Measurements from ENCODE around the gene PSMD9.

DNA sequence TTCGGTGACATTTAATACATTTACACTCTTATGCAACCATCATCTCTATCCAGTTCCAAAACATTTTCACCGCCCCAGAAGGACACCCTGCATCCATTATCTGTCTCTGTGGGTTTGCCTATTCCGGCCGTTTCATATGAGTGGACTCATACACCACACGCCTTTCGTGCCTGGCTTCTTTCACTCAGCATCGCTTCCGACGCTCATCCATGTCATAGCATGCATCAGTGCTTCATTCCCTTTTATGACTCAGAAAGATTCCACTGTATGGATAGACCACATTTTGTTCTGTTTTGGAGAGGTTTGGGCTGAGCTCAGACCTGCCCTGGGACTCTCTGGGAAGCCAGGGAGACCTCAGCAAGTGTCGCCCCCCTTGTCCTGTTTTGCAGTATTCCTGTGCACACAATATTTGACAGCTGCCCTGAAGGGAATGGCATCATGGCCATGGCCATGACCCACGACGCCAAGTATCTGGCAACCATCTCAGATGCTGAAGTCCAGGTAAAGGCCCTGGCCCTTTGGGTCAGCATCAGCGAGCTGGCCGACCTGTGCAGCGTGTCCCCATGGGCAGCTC is 53.6 kb downstream of the PSMD9 start:
- TF ChIP-seq POLR2AphosphoS5 (IDR thresholded peaks at IDR 0.05) (no peak), POLR2A (IDR thresholded peaks at IDR 0.05) (no peak), CTCF (IDR thresholded peaks at IDR 0.05) (no peak)
